ENCODE results near the gene MAP4K5. TPM values are rescaled to one million over a fixed set of nuclear protein-coding genes. Genes with fewer than 3 reads are reported as not detected.
"Not testable (repeated sequence)": the region's sequence is repeated elsewhere in the genome, so short reads cannot be mapped to it uniquely, and the experiment has no call there.

The MAP4K5 gene
- total RNA-seq, 1 donor from 2014 or later, result 34.1 TPM

DNA sequence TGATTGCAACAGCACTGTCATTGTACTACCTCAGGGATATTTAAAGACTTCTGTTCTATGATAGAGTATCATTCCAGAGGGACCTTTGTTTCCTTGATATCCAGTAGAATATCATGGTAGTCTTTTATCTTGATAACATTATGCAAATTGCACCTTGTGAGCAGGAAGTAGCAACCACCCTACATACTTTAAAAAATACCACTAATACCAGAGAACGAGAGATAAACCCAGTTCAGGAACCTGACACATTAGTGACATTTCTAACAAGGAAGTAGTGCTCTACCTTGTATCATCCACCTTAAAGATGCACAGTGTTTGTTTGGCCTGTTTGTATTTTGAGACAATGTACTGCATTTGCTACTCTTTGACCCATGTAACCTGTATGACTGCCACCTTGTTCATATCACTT is 8.8 kb upstream of the MAP4K5 start:
- Mint-ChIP-seq H3K27ac (no peak overlapping the region), H3K9me3 (peaks cover 5% of the 10 kb centered on the region), H3K27me3 (no peaks in the 10 kb centered on the region), H3K36me3 (ENCODE audit: low read depth) (peaks cover 3% of the 10 kb centered on the region), H3K4me3 (no peak overlapping the region), H3K4me1 (peaks cover 8% of the 10 kb centered on the region)
- ATAC-seq (ENCODE audit: low read depth) (no peak), DNase-seq (no peak)
- ChIA-PET CTCF (interaction anchor here (1.2 to 1.9 kb wide), 5 partner anchors 174 to 237 kb away, joined by 3 to 6 read pairs (median 4); no protein-coding TSS in a partner anchor), POLR2A (no interaction called here)
- TF ChIP-seq, protein P1, sequence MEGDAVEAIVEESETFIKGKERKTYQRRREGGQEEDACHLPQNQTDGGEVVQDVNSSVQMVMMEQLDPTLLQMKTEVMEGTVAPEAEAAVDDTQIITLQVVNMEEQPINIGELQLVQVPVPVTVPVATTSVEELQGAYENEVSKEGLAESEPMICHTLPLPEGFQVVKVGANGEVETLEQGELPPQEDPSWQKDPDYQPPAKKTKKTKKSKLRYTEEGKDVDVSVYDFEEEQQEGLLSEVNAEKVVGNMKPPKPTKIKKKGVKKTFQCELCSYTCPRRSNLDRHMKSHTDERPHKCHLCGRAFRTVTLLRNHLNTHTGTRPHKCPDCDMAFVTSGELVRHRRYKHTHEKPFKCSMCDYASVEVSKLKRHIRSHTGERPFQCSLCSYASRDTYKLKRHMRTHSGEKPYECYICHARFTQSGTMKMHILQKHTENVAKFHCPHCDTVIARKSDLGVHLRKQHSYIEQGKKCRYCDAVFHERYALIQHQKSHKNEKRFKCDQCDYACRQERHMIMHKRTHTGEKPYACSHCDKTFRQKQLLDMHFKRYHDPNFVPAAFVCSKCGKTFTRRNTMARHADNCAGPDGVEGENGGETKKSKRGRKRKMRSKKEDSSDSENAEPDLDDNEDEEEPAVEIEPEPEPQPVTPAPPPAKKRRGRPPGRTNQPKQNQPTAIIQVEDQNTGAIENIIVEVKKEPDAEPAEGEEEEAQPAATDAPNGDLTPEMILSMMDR (IDR thresholded peaks at IDR 0.05), result no peak
- intact Hi-C loops (cut with micrococcal nuclease), result no loop called here

DNA sequence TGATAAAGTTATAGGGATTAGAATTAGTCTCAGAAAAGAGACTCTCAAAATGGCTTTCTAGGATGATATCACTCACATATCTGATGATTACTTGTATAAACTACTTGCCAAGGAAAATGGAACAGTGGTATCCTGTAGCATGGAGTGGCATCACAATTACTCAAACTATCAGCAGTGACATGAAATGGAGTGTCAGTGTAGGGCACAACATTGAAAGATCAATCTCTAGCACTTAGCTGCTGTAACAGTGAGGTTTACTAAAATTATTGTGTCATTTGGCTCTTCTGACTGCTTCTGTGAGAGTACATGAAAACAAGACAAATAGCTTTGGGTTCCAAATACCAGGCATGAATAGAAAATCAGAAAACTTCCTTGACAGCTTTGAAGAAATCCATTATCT is 6.7 kb upstream of the MAP4K5 start:
- ChIA-PET CTCF (interaction anchor here (0.7 to 1.9 kb wide), 2 partner anchors 170 to 237 kb away, joined by 5 to 6 read pairs; no protein-coding TSS in a partner anchor), POLR2A (no interaction called here)
- H3K27ac Mint-ChIP-seq, result no peak overlapping the region
- intact Hi-C loops (cut with micrococcal nuclease), result loop anchor here (10.0 kb wide), 2 partner anchors 494 to 944 kb away; partner anchors contain the start of gene LRR1
- TF ChIP-seq, protein P1 (IDR thresholded peaks at IDR 0.05), result no peak
- ATAC-seq (ENCODE audit: low read depth) (no peak), DNase-seq (no peak)
- H3K27me3 Mint-ChIP-seq, result no peaks in the 10 kb centered on the region
- H3K9me3 Mint-ChIP-seq, result peaks cover 5% of the 10 kb centered on the region
- peaks cover 3% of the 10 kb centered on the region for H3K36me3 Mint-ChIP-seq (ENCODE audit: low read depth)
- H3K4me3 Mint-ChIP-seq, result no peak overlapping the region
- peaks cover 8% of the 10 kb centered on the region for H3K4me1 Mint-ChIP-seq

DNA sequence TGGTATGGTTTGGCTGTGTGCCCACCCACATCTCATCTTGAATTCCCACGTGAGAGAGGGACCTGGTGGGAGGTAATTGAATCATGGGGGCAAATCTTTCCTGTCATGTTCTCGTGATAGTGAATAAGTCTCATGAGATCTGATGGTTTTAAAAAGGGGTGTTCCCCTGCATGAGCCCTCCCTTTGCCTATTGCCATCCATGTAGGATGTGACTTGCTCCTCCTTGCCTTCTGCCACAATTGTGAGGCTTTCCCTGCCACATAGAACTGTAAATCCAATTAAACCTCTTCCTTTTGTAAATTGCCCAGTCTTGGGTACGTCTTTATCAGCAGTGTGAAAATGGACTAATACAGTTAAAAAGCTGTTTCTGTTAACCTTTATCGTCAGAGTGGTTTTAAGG is 5.7 kb upstream of the MAP4K5 start:
- ATAC-seq (ENCODE audit: low read depth); DNase-seq; H3K27me3 Mint-ChIP-seq; H3K9me3 Mint-ChIP-seq; H3K4me3 Mint-ChIP-seq; POLR2A ChIA-PET; H3K27ac Mint-ChIP-seq; H3K36me3 Mint-ChIP-seq (ENCODE audit: low read depth); CTCF ChIA-PET: not testable (repeated sequence)
- peaks cover 15% of the 10 kb centered on the region for H3K4me1 Mint-ChIP-seq
- intact Hi-C loops (cut with micrococcal nuclease), result loop anchor here (10.0 kb wide), 2 partner anchors 493 to 943 kb away; partner anchors contain the start of gene LRR1

DNA sequence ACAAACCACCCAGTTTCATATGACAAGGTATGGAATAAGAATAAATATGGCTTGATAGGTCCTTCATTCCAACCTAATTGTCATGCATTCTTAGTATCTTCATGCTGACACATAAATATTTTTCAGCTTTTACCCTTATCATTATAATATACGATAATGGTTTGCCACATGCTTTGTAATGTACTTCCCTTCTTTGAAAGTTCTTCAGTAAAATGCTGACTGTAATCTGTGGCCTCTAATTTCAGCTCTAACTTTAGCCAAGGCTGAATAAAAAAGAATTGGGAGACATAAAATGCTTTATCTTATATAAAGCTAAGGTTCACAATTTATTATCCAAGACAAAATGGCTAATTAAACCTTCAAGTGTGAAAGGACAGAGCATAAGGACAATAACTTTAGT is 2.6 kb upstream of the MAP4K5 start:
- Mint-ChIP-seq H3K4me1 (peaks cover 30% of the 10 kb centered on the region), H3K27ac (no peak overlapping the region), H3K9me3 (peaks cover 5% of the 10 kb centered on the region), H3K4me3 (no peak overlapping the region), H3K27me3 (no peaks in the 10 kb centered on the region), H3K36me3 (ENCODE audit: low read depth) (peaks cover 3% of the 10 kb centered on the region)
- intact Hi-C loops (cut with micrococcal nuclease), result loop anchor here (5.0 to 10.0 kb wide), 4 partner anchors 490 to 1073 kb away; partner anchors contain the start of genes KLHDC2 and LRR1
- ChIA-PET POLR2A (no interaction called here), CTCF (interaction anchor here (1.1 kb wide), 1 partner anchor 193 kb away, joined by 3 read pairs; no protein-coding TSS in a partner anchor)
- ATAC-seq (ENCODE audit: low read depth) (no peak), DNase-seq (no peak)
- TF ChIP-seq, protein P1 (IDR thresholded peaks at IDR 0.05), result no peak

DNA sequence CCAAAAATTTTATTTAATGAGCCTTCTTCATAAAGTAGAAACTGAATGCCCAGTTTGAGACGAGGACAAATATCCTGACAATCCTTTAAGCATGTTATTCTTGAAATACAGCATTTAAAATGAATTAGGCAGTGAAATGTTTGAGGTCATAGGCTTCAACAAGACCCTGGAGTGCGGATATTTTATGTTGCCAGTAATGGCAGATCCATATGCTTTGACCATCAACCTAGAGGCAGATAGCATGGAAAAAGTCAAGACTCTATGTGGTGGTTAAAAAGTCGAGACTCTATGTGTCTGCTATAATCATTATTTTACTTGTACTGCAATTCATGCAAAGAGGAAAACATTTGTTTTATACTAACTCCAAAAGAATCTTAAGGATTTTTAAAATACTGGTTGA is 2.0 kb upstream of the MAP4K5 start:
- no peak for DNase-seq
- POLR2A ChIA-PET, result no interaction called here
- peaks cover 5% of the 10 kb centered on the region for H3K9me3 Mint-ChIP-seq
- TF ChIP-seq, protein P1 (IDR thresholded peaks at IDR 0.05), result no peak
- peaks cover 36% of the 10 kb centered on the region for H3K4me1 Mint-ChIP-seq
- intact Hi-C loops (cut with micrococcal nuclease), result loop anchor here (5.0 to 10.0 kb wide), 4 partner anchors 490 to 1072 kb away; partner anchors contain the start of genes KLHDC2 and LRR1
- no peak overlapping the region for H3K27ac Mint-ChIP-seq
- CTCF ChIA-PET, result interaction anchor here (1.1 kb wide), 1 partner anchor 192 kb away, joined by 3 read pairs; no protein-coding TSS in a partner anchor
- no peaks in the 10 kb centered on the region for H3K27me3 Mint-ChIP-seq
- ATAC-seq (ENCODE audit: low read depth), result no peak
- no peak overlapping the region for H3K4me3 Mint-ChIP-seq
- H3K36me3 Mint-ChIP-seq (ENCODE audit: low read depth), result peaks cover 3% of the 10 kb centered on the region
